HepG2 (cell line): ENCODE measurements around the gene ASPHD1. TPM values are rescaled to one million over a fixed set of nuclear protein-coding genes. Genes with fewer than 3 reads are reported as not detected.

Experiments
- CCDC6 ChIP-seq: sonication (generic); formaldehyde crosslinking; IDR thresholded peaks from 2 replicates; pipeline ENCODE4 v1.8.1; 2022; ENCODE audit warnings: mild to moderate bottlenecking, missing genetic modification reagents, moderate library complexity
- HES4 ChIP-seq: sonication (generic); formaldehyde crosslinking; IDR thresholded peaks from 2 replicates; pipeline ENCODE4 v1.9.0; 2021; ENCODE audit warnings: mild to moderate bottlenecking, missing genetic modification reagents, borderline replicate concordance
- KDM3A ChIP-seq: IDR thresholded peaks from 2 replicates; pipeline ENCODE4 v1.6.1; 2018; ENCODE audit warnings: low read depth, missing compliant biosample characterization
- NFKB2 ChIP-seq: sonication (generic); formaldehyde crosslinking; IDR thresholded peaks from 2 replicates; pipeline ENCODE4 v1.4.0; 2020; ENCODE audit warnings: missing genetic modification reagents, borderline replicate concordance
- NR2C2 ChIP-seq: sonication (generic); formaldehyde crosslinking; IDR thresholded peaks from 2 replicates; pipeline ENCODE4 v1.4.0; 2020; ENCODE audit warnings: missing genetic modification reagents, mild to moderate bottlenecking, moderate library complexity, borderline replicate concordance
- PCBP1 ChIP-seq: fragments of 200-400 bp; formaldehyde crosslinking; IDR thresholded peaks from 2 replicates; pipeline ENCODE4 v1.6.1; 2017; ENCODE audit warnings: mild to moderate bottlenecking, low read depth, low read length, borderline replicate concordance
- RBM39 ChIP-seq: fragments of 200-400 bp; formaldehyde crosslinking; IDR thresholded peaks from one replicate; pipeline ENCODE4 v1.6.1; 2018; ENCODE audit warnings: antibody characterized with exemption, mild to moderate bottlenecking, low read depth, low read length; ENCODE audit not compliant: poor library complexity, severe bottlenecking
- RXRA ChIP-seq: sonication (generic); formaldehyde crosslinking; IDR thresholded peaks from 2 replicates; pipeline ENCODE4 v1.5.1; 2020; ENCODE audit warnings: missing genetic modification reagents
- SRSF4 ChIP-seq: fragments of 200-400 bp; formaldehyde crosslinking; IDR thresholded peaks from one replicate; pipeline ENCODE4 v1.6.1; 2018; ENCODE audit warnings: mild to moderate bottlenecking, low read depth, low read length, moderate library complexity; ENCODE audit not compliant: poor library complexity, severe bottlenecking
- SRY ChIP-seq: sonication (generic); formaldehyde crosslinking; IDR thresholded peaks from 2 replicates; pipeline ENCODE4 v1.8.0; 2022; ENCODE audit warnings: mild to moderate bottlenecking, missing genetic modification reagents
- STAT5B ChIP-seq: sonication (generic); formaldehyde crosslinking; IDR thresholded peaks from 2 replicates; pipeline ENCODE4 v1.4.0; 2020; ENCODE audit warnings: missing genetic modification reagents
- U2AF1 ChIP-seq: fragments of 200-400 bp; formaldehyde crosslinking; optimal IDR thresholded peaks from 2 replicates; pipeline ENCODE3; 2017; ENCODE audit warnings: mild to moderate bottlenecking, low read depth, low read length
- ZNF274 ChIP-seq: sonication (generic); formaldehyde crosslinking; IDR thresholded peaks from 2 replicates; pipeline ENCODE4 v1.5.1; 2020; ENCODE audit warnings: mild to moderate bottlenecking, missing genetic modification reagents
- ZNF30 ChIP-seq: sonication (generic); formaldehyde crosslinking; IDR thresholded peaks from 2 replicates; pipeline ENCODE4 v1.5.0; 2020; ENCODE audit warnings: mild to moderate bottlenecking, missing genetic modification reagents
- ZNF670 ChIP-seq: sonication (generic); formaldehyde crosslinking; IDR thresholded peaks from 2 replicates; pipeline ENCODE4 v1.8.0; 2022; ENCODE audit warnings: mild to moderate bottlenecking, missing genetic modification reagents, borderline replicate concordance
- polyA plus RNA-seq, 8 experiments: library from polyadenylated mRNA; depleted of rRNA in 3 of 8; stranded (reverse) in 7 of 8; unstranded in 1 of 8; fragments of >200 nt; fragmentation: Illumina TruSeq in 4 of 8; extraction: Trizol in 4 of 8; gene quantifications; 2 replicates each; pipeline versions ENCODE4 v1.2.1 to v1.2.3, GENCODE V29; 2011 to 2016; ENCODE audit warnings: low read depth in 4 of 8, missing spikeins in 1 of 8, mixed read lengths in 1 of 8; ENCODE audit not compliant: insufficient read depth in 1 of 8
- total RNA-seq, 5 experiments: library from RNA; depleted of rRNA; stranded (reverse); fragments of >200 nt; fragmentation: Illumina TruSeq; extraction: Trizol; gene quantifications; 2 replicates each; pipeline ENCODE4 v1.2.3, GENCODE V29; 2016; ENCODE audit warnings: low read depth in 1 of 5
- TF ChIP-seq, protein P1 (sequence below): sonication (generic); formaldehyde crosslinking; IDR thresholded peaks from 2 replicates; pipeline ENCODE4 v1.8.0; 2022; ENCODE audit warnings: missing genetic modification reagents, mild to moderate bottlenecking, moderate library complexity, borderline replicate concordance
- TF ChIP-seq, protein P2 (sequence below): sonication (generic); formaldehyde crosslinking; IDR thresholded peaks from 2 replicates; pipeline ENCODE4 v1.5.0; 2020; ENCODE audit warnings: missing genetic modification reagents
- TF ChIP-seq, protein P3 (sequence below): sonication (generic); formaldehyde crosslinking; IDR thresholded peaks from 2 replicates; pipeline ENCODE4 v1.8.1; 2023; ENCODE audit warnings: mild to moderate bottlenecking, missing genetic modification reagents
- TF ChIP-seq, protein P4 (sequence below): sonication (generic); formaldehyde crosslinking; IDR thresholded peaks from 2 replicates; pipeline ENCODE4 v1.4.0; 2020; ENCODE audit warnings: low read depth, missing genetic modification reagents
- TF ChIP-seq, protein P5 (sequence below): sonication (generic); formaldehyde crosslinking; IDR thresholded peaks from 2 replicates; pipeline ENCODE4 v1.8.1; 2023; ENCODE audit warnings: missing genetic modification reagents, mild to moderate bottlenecking, borderline replicate concordance

Gene ASPHD1
- total and polyA plus RNA-seq, 2 of the 13 experiments (the other 11 are each of a cell fraction or from before 2014, with no cell fraction given) = 13.1 to 19.7 TPM

DNA sequence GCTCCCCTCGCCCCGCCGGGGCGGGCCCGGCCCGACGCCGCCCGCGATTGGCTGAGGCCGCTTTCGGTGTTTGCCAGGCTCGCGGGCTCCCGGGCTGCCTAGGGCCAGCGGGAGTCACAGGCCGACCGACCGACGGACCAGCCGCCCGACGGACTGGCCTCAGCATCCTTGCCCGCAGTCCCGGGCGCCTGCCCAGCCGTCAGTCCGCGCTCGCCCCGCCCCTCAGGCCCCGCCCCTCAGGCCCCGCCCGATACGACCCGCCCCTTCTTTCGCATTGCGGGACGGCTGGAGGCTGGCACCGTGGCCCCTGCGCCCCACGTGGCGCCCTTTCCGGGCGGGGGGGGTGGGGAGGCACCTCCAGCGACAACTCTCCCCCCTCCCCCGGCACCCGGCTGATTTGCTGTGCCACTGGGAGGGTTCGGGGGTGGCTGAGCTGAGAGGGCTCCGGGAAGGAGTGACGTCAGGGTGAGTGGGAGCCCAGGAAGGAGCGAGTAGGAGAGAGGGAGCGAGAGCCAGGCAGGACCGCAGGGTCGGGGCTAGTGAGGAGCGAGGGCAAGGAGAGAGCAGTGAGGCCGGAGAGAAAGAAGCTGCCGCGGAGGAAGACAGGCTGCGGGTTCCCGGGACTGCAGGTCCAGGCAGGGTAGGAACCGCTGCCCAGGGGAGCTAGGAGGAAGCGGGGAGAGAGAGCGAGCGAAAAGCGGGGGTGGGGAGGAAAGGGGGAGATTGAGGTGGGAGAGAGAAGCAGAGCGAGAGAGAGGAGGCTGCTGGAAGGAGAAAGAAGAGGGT, at the start of gene ASPHD1 (continued):
- TF ChIP-seq HES4 (CRISPR knock-in tag) (peak; percentile 95), ZNF30 (no peak), CCDC6 (peak; percentile 71; the same call in 1 of the 2 replicates), SRSF4 (no peak), U2AF1 (no peak), NR2C2 (CRISPR knock-in tag) (peak; percentile 56; the same call in 1 of the 2 replicates), SRY (CRISPR knock-in tag) (peak; percentile 99), NFKB2 (CRISPR knock-in tag) (peak; percentile 4; the same call in 1 of the 2 replicates), RXRA (CRISPR knock-in tag) (peak; percentile 63; the same call in 1 of the 2 replicates), RBM39 (no peak), ZNF670 (CRISPR knock-in tag) (no peak), STAT5B (CRISPR knock-in tag) (no peak; the same call in 1 of the 2 replicates), ZNF274 (no peak; the same call in none of the 2 replicates), KDM3A (CRISPR knock-in tag) (peak; percentile 52; the same call in 1 of the 2 replicates), PCBP1 (0 out of 2 replicates have a peak, but pooled peaks have one; percentile 57)
- TF ChIP-seq, protein P1, sequence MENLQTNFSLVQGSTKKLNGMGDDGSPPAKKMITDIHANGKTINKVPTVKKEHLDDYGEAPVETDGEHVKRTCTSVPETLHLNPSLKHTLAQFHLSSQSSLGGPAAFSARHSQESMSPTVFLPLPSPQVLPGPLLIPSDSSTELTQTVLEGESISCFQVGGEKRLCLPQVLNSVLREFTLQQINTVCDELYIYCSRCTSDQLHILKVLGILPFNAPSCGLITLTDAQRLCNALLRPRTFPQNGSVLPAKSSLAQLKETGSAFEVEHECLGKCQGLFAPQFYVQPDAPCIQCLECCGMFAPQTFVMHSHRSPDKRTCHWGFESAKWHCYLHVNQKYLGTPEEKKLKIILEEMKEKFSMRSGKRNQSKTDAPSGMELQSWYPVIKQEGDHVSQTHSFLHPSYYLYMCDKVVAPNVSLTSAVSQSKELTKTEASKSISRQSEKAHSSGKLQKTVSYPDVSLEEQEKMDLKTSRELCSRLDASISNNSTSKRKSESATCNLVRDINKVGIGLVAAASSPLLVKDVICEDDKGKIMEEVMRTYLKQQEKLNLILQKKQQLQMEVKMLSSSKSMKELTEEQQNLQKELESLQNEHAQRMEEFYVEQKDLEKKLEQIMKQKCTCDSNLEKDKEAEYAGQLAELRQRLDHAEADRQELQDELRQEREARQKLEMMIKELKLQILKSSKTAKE = peak; percentile 45
- TF ChIP-seq, protein P2, sequence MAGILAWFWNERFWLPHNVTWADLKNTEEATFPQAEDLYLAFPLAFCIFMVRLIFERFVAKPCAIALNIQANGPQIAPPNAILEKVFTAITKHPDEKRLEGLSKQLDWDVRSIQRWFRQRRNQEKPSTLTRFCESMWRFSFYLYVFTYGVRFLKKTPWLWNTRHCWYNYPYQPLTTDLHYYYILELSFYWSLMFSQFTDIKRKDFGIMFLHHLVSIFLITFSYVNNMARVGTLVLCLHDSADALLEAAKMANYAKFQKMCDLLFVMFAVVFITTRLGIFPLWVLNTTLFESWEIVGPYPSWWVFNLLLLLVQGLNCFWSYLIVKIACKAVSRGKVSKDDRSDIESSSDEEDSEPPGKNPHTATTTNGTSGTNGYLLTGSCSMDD (CRISPR knock-in tag) = peak; percentile 8; the same call in 1 of the 2 replicates
- TF ChIP-seq, protein P3, sequence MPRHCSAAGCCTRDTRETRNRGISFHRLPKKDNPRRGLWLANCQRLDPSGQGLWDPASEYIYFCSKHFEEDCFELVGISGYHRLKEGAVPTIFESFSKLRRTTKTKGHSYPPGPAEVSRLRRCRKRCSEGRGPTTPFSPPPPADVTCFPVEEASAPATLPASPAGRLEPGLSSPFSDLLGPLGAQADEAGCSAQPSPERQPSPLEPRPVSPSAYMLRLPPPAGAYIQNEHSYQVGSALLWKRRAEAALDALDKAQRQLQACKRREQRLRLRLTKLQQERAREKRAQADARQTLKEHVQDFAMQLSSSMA = peak; percentile 82; the same call in 1 of the 2 replicates
- TF ChIP-seq, protein P4, sequence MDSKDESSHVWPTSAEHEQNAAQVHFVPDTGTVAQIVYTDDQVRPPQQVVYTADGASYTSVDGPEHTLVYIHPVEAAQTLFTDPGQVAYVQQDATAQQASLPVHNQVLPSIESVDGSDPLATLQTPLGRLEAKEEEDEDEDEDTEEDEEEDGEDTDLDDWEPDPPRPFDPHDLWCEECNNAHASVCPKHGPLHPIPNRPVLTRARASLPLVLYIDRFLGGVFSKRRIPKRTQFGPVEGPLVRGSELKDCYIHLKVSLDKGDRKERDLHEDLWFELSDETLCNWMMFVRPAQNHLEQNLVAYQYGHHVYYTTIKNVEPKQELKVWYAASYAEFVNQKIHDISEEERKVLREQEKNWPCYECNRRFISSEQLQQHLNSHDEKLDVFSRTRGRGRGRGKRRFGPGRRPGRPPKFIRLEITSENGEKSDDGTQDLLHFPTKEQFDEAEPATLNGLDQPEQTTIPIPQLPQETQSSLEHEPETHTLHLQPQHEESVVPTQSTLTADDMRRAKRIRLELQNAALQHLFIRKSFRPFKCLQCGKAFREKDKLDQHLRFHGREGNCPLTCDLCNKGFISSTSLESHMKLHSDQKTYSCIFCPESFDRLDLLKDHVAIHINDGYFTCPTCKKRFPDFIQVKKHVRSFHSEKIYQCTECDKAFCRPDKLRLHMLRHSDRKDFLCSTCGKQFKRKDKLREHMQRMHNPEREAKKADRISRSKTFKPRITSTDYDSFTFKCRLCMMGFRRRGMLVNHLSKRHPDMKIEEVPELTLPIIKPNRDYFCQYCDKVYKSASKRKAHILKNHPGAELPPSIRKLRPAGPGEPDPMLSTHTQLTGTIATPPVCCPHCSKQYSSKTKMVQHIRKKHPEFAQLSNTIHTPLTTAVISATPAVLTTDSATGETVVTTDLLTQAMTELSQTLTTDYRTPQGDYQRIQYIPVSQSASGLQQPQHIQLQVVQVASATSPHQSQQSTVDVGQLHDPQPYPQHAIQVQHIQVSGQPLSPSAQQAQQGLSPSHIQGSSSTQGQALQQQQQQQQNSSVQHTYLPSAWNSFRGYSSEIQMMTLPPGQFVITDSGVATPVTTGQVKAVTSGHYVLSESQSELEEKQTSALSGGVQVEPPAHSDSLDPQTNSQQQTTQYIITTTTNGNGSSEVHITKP (CRISPR knock-in tag) = no peak; the same call in 1 of the 2 replicates
- TF ChIP-seq, protein P5, sequence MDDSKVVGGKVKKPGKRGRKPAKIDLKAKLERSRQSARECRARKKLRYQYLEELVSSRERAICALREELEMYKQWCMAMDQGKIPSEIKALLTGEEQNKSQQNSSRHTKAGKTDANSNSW = 0 out of 2 replicates have a peak, but pooled peaks have one; percentile 65
